ENCODE measurements around the gene SUGCT. TPM values are rescaled to one million over a fixed set of nuclear protein-coding genes. Genes with fewer than 3 reads are reported as not detected.

The SUGCT gene
- total RNA-seq, 1 experiment from 2014 or later, result 4.6 TPM

DNA sequence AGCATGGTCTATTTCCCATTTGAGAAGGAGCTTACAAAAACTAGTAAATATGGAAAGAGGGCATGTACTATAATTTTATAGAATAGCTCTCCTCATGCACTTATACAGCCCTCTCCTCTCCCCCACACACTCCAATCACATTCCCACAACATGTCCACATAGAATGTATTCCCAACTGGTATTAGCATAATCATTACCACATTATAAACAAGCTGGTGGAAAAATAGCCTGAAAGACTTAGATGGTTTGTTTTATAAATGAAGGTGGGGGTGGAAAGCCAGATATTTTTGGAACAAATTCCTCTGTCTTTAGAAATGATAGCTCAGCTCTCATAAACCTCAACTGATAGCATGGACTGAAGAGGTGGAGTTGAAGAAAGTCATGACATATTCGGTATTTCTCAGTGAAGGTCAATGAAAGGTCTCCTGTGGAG is 410.1 kb downstream of the SUGCT start (continued):
- TF ChIP-seq JUN (CRISPR knock-in tag; IDR thresholded peaks at IDR 0.05), result no peak
- no peak for TF ChIP-seq ZBTB21 (CRISPR knock-in tag; IDR thresholded peaks at IDR 0.05; ENCODE audit: borderline replicate concordance)
- TF ChIP-seq, protein P1, sequence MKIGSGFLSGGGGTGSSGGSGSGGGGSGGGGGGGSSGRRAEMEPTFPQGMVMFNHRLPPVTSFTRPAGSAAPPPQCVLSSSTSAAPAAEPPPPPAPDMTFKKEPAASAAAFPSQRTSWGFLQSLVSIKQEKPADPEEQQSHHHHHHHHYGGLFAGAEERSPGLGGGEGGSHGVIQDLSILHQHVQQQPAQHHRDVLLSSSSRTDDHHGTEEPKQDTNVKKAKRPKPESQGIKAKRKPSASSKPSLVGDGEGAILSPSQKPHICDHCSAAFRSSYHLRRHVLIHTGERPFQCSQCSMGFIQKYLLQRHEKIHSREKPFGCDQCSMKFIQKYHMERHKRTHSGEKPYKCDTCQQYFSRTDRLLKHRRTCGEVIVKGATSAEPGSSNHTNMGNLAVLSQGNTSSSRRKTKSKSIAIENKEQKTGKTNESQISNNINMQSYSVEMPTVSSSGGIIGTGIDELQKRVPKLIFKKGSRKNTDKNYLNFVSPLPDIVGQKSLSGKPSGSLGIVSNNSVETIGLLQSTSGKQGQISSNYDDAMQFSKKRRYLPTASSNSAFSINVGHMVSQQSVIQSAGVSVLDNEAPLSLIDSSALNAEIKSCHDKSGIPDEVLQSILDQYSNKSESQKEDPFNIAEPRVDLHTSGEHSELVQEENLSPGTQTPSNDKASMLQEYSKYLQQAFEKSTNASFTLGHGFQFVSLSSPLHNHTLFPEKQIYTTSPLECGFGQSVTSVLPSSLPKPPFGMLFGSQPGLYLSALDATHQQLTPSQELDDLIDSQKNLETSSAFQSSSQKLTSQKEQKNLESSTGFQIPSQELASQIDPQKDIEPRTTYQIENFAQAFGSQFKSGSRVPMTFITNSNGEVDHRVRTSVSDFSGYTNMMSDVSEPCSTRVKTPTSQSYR (CRISPR knock-in tag; IDR thresholded peaks at IDR 0.05), result no peak
- TF ChIP-seq ESRRA (CRISPR knock-in tag; IDR thresholded peaks at IDR 0.05; ENCODE audit: borderline replicate concordance), result no peak
- no peak for TF ChIP-seq GABPB1 (CRISPR knock-in tag; IDR thresholded peaks at IDR 0.05)

DNA sequence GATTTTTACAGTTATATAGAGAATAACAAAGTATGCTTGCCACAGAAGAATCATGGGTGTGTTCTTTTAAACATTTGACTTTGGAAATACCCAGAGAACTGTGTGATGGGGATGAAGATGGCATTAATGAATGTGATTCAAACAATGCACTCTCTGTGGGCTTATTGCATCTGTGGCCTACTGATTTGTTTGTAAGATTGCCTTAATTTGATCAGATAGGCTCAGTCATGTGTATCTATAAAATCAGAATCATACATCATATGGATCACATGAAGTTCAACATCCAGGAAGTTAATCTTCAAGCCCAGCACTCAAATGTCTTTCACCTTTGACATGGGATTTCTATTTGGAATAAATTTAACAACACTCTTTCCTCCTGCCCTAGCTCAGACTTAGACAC is 410.9 kb downstream of the SUGCT start:
- DNase-seq (ENCODE audit: low spot score) (no peak), ATAC-seq (no peak)
- ChIA-PET POLR2A (no interaction called here), CTCF (no interaction called here)
- Mint-ChIP-seq H3K27me3 (ENCODE audit: low read depth) (no peaks in the 10 kb centered on the region), H3K27ac (no peak overlapping the region), H3K4me1 (peaks cover 6% of the 10 kb centered on the region; the same call in 1 of the 2 replicates), H3K36me3 (no peaks in the 10 kb centered on the region), H3K9me3 (no peaks in the 10 kb centered on the region), H3K4me3 (no peak overlapping the region)
- TF ChIP-seq MYBL2 (CRISPR knock-in tag; IDR thresholded peaks at IDR 0.05), result no peak
- TF ChIP-seq, protein P2, sequence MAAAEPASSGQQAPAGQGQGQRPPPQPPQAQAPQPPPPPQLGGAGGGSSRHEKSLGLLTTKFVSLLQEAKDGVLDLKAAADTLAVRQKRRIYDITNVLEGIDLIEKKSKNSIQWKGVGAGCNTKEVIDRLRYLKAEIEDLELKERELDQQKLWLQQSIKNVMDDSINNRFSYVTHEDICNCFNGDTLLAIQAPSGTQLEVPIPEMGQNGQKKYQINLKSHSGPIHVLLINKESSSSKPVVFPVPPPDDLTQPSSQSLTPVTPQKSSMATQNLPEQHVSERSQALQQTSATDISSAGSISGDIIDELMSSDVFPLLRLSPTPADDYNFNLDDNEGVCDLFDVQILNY (CRISPR knock-in tag; IDR thresholded peaks at IDR 0.05), result no peak

DNA sequence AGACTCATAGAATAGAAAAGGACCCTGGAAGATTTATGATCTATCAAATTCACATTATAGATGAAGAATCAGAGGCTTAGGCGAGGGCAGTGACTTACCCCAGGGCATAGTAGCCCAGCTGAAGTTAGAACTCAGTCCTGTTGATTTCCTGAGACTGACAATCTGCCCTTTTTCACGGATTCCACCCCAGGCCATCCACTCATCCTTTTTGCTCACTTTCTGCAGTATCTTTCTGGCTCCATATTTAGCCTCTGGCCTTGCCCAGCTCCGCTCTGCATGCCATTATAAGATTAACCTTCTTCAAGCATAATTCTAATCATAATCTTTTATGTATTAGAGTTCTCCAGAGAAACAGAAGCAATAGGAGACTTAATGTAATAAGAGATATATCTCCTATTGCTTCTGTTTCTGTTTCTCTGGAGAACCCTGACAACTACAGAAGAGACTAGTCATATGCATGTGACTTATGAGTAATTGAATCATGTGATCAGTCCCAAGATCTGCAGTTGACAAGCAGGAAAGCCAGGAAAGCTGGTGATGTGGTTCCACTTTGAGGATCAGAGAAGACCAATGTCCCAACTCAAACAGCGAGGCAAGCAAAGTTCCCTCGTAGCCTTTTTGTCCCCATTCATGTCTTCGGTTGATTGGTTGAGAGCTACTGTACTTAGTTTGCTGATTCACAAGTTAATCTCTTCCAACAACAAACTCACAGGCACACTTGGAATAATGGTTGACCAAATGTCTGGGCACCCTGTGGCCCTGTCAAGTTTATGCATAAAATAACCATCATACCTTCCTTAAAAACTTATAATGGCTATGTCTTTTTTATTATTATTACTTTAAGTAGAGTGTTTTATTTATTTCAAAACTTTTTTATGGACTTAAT is 412.1 kb downstream of the SUGCT start:
- POLR2A ChIA-PET, result no interaction called here
- H3K9me3 Mint-ChIP-seq, result no peaks in the 10 kb centered on the region
- DNase-seq (ENCODE audit: low spot score) (no peak), ATAC-seq (no peak)
- peaks cover 7% of the 10 kb centered on the region for H3K4me1 Mint-ChIP-seq
- no peak overlapping the region for H3K27ac Mint-ChIP-seq
- H3K27me3 Mint-ChIP-seq (ENCODE audit: low read depth), result no peaks in the 10 kb centered on the region
- no peak overlapping the region for H3K4me3 Mint-ChIP-seq
- CTCF ChIA-PET, result interaction anchor here (0.7 kb wide), 1 partner anchor 39 kb away, joined by 3 read pairs; no protein-coding TSS in a partner anchor
- no peaks in the 10 kb centered on the region for H3K36me3 Mint-ChIP-seq
- TF ChIP-seq, protein P2 (CRISPR knock-in tag; IDR thresholded peaks at IDR 0.05), result no peak
- TF ChIP-seq, protein P3, sequence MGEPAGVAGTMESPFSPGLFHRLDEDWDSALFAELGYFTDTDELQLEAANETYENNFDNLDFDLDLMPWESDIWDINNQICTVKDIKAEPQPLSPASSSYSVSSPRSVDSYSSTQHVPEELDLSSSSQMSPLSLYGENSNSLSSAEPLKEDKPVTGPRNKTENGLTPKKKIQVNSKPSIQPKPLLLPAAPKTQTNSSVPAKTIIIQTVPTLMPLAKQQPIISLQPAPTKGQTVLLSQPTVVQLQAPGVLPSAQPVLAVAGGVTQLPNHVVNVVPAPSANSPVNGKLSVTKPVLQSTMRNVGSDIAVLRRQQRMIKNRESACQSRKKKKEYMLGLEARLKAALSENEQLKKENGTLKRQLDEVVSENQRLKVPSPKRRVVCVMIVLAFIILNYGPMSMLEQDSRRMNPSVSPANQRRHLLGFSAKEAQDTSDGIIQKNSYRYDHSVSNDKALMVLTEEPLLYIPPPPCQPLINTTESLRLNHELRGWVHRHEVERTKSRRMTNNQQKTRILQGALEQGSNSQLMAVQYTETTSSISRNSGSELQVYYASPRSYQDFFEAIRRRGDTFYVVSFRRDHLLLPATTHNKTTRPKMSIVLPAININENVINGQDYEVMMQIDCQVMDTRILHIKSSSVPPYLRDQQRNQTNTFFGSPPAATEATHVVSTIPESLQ (CRISPR knock-in tag; IDR thresholded peaks at IDR 0.05), result no peak
- TF ChIP-seq SMAD3 (CRISPR knock-in tag; IDR thresholded peaks at IDR 0.05; ENCODE audit: borderline replicate concordance) (no peak), GABPB1 (CRISPR knock-in tag; IDR thresholded peaks at IDR 0.05) (no peak), NR2C2 (CRISPR knock-in tag; IDR thresholded peaks at IDR 0.05) (no peak), TEAD1 (CRISPR knock-in tag; IDR thresholded peaks at IDR 0.05) (no peak)
- TF ChIP-seq, protein P4, sequence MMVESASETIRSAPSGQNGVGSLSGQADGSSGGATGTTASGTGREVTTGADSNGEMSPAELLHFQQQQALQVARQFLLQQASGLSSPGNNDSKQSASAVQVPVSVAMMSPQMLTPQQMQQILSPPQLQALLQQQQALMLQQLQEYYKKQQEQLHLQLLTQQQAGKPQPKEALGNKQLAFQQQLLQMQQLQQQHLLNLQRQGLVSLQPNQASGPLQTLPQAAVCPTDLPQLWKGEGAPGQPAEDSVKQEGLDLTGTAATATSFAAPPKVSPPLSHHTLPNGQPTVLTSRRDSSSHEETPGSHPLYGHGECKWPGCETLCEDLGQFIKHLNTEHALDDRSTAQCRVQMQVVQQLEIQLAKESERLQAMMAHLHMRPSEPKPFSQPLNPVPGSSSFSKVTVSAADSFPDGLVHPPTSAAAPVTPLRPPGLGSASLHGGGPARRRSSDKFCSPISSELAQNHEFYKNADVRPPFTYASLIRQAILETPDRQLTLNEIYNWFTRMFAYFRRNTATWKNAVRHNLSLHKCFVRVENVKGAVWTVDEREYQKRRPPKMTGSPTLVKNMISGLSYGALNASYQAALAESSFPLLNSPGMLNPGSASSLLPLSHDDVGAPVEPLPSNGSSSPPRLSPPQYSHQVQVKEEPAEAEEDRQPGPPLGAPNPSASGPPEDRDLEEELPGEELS (CRISPR knock-in tag; IDR thresholded peaks at IDR 0.05), result no peak
- TF ChIP-seq, protein P5, sequence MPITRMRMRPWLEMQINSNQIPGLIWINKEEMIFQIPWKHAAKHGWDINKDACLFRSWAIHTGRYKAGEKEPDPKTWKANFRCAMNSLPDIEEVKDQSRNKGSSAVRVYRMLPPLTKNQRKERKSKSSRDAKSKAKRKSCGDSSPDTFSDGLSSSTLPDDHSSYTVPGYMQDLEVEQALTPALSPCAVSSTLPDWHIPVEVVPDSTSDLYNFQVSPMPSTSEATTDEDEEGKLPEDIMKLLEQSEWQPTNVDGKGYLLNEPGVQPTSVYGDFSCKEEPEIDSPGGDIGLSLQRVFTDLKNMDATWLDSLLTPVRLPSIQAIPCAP (CRISPR knock-in tag; IDR thresholded peaks at IDR 0.05), result no peak
- TF ChIP-seq, protein P6, sequence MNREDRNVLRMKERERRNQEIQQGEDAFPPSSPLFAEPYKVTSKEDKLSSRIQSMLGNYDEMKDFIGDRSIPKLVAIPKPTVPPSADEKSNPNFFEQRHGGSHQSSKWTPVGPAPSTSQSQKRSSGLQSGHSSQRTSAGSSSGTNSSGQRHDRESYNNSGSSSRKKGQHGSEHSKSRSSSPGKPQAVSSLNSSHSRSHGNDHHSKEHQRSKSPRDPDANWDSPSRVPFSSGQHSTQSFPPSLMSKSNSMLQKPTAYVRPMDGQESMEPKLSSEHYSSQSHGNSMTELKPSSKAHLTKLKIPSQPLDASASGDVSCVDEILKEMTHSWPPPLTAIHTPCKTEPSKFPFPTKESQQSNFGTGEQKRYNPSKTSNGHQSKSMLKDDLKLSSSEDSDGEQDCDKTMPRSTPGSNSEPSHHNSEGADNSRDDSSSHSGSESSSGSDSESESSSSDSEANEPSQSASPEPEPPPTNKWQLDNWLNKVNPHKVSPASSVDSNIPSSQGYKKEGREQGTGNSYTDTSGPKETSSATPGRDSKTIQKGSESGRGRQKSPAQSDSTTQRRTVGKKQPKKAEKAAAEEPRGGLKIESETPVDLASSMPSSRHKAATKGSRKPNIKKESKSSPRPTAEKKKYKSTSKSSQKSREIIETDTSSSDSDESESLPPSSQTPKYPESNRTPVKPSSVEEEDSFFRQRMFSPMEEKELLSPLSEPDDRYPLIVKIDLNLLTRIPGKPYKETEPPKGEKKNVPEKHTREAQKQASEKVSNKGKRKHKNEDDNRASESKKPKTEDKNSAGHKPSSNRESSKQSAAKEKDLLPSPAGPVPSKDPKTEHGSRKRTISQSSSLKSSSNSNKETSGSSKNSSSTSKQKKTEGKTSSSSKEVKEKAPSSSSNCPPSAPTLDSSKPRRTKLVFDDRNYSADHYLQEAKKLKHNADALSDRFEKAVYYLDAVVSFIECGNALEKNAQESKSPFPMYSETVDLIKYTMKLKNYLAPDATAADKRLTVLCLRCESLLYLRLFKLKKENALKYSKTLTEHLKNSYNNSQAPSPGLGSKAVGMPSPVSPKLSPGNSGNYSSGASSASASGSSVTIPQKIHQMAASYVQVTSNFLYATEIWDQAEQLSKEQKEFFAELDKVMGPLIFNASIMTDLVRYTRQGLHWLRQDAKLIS (CRISPR knock-in tag; IDR thresholded peaks at IDR 0.05; ENCODE audit: borderline replicate concordance), result no peak
- TF ChIP-seq, protein P7, sequence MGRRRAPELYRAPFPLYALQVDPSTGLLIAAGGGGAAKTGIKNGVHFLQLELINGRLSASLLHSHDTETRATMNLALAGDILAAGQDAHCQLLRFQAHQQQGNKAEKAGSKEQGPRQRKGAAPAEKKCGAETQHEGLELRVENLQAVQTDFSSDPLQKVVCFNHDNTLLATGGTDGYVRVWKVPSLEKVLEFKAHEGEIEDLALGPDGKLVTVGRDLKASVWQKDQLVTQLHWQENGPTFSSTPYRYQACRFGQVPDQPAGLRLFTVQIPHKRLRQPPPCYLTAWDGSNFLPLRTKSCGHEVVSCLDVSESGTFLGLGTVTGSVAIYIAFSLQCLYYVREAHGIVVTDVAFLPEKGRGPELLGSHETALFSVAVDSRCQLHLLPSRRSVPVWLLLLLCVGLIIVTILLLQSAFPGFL (CRISPR knock-in tag; IDR thresholded peaks at IDR 0.05; ENCODE audit: borderline replicate concordance), result no peak
